Ishikawa (cell line): ENCODE data around the gene PHLDA2.
A peak's percentile ranks its signal among the peaks of the same experiment; 100 is the strongest.

Source experiments
- CEBPB ChIP-seq: IDR thresholded peaks from 2 replicates; pipeline ENCODE4 v1.6.1; 2012
- CREB1 ChIP-seq: IDR thresholded peaks from 2 replicates; pipeline ENCODE4 v1.6.1; 2012; ENCODE audit warnings: low read depth
- EGR1 ChIP-seq: IDR thresholded peaks from 2 replicates; pipeline ENCODE4 v1.6.1; 2012
- EP300 ChIP-seq: IDR thresholded peaks from 2 replicates; pipeline ENCODE4 v1.6.1; 2012; ENCODE audit warnings: borderline replicate concordance
- FOXM1 ChIP-seq: IDR thresholded peaks from 2 replicates; pipeline ENCODE4 v1.6.1; 2012; ENCODE audit warnings: low read depth, borderline replicate concordance
- NFIC ChIP-seq: IDR thresholded peaks from 2 replicates; pipeline ENCODE4 v1.6.1; 2012
- RAD21 ChIP-seq: IDR thresholded peaks from 2 replicates; pipeline ENCODE4 v1.6.1; 2012; ENCODE audit warnings: low read depth
- TAF1 ChIP-seq: IDR thresholded peaks from 2 replicates; pipeline ENCODE4 v1.6.1; 2012; ENCODE audit warnings: low read depth, mild to moderate bottlenecking
- TCF12 ChIP-seq: IDR thresholded peaks from 2 replicates; pipeline ENCODE4 v1.6.1; 2012; ENCODE audit warnings: low read depth
- TEAD4 ChIP-seq: IDR thresholded peaks from 2 replicates; pipeline ENCODE4 v1.6.1; 2012
- YY1 ChIP-seq: IDR thresholded peaks from 2 replicates; pipeline ENCODE4 v1.6.1; 2012; ENCODE audit warnings: low read depth
- ZBTB7A ChIP-seq: IDR thresholded peaks from 2 replicates; pipeline ENCODE4 v1.6.1; 2012; ENCODE audit warnings: low read depth
- TF ChIP-seq, protein P1 (sequence below): IDR thresholded peaks from 2 replicates; pipeline ENCODE4 v1.6.1; 2012
- TF ChIP-seq, protein P2 (sequence below): IDR thresholded peaks from 2 replicates; pipeline ENCODE4 v1.6.1; 2012
- TF ChIP-seq, protein P3 (sequence below): IDR thresholded peaks from 2 replicates; pipeline ENCODE4 v1.6.1; 2012; ENCODE audit warnings: low read depth, mild to moderate bottlenecking

Gene PHLDA2

DNA sequence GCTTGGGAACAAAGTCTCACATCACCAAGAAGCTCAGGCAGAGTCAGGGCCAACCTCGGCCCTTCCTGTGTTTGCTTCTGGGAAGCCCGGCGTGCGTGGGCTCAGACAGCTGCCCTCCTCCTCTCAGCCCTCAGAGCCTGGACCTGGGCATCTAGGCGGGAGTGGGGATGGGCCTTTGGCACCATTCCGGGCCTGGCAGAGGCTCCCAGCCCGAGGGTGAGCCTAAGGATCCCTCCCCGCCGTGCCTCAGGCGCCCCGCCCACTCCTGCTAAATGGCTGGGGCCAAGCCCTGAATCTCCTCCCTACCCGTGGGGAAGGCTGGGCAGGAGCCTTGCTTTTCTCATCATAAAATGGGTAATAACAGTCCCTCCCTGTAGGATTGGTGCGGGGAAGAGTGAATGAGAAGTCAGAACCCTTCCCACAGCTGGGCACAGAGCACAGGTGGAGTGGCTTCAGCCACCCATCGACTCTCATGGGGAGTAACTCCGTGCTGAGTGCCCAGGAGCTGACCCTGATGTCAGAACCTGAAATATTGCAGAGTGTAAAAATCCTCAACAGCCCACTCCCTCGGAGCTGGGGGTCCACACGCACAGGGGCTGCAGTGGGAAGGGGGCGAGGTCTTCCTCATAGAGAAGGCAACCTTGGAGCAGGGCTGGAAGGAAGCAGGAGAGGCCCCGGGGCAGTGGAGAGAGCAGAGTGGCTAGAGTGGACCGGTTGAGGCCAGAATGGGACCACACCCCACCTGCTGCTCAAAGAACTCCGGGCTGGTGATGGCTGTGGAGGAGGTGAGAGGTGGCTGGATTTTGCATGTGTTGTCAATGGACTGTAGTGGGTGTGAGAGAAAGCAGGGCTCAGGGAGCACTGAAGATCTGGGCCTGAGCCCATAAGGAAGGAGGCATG, 24.8 kb downstream of the PHLDA2 start:
- no peak for TF ChIP-seq TCF12
- no peak for TF ChIP-seq FOXM1
- no peak for TF ChIP-seq ZBTB7A
- TF ChIP-seq TEAD4, result no peak
- TF ChIP-seq NFIC, result peak; percentile 31
- TF ChIP-seq, protein P1, sequence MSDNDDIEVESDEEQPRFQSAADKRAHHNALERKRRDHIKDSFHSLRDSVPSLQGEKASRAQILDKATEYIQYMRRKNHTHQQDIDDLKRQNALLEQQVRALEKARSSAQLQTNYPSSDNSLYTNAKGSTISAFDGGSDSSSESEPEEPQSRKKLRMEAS, result no peak
- TF ChIP-seq RAD21, result no peak

GRCh38 chr11:2903672-2904011, 25.6 kb downstream of the PHLDA2 start:
- TF ChIP-seq CEBPB, result no peak
- no peak for TF ChIP-seq TAF1
- TF ChIP-seq, protein P2, sequence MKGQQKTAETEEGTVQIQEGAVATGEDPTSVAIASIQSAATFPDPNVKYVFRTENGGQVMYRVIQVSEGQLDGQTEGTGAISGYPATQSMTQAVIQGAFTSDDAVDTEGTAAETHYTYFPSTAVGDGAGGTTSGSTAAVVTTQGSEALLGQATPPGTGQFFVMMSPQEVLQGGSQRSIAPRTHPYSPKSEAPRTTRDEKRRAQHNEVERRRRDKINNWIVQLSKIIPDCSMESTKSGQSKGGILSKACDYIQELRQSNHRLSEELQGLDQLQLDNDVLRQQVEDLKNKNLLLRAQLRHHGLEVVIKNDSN, result no peak
- TF ChIP-seq, protein P1, result 0 out of 2 replicates have a peak, but pooled peaks have one; percentile 3

- TF ChIP-seq, protein P1, result 0 out of 2 replicates have a peak, but pooled peaks have one; percentile 1
- TF ChIP-seq EP300, result no peak
Observed at GRCh38 chr11:2902784-2903671, 26.2 kb downstream of the PHLDA2 start.

DNA sequence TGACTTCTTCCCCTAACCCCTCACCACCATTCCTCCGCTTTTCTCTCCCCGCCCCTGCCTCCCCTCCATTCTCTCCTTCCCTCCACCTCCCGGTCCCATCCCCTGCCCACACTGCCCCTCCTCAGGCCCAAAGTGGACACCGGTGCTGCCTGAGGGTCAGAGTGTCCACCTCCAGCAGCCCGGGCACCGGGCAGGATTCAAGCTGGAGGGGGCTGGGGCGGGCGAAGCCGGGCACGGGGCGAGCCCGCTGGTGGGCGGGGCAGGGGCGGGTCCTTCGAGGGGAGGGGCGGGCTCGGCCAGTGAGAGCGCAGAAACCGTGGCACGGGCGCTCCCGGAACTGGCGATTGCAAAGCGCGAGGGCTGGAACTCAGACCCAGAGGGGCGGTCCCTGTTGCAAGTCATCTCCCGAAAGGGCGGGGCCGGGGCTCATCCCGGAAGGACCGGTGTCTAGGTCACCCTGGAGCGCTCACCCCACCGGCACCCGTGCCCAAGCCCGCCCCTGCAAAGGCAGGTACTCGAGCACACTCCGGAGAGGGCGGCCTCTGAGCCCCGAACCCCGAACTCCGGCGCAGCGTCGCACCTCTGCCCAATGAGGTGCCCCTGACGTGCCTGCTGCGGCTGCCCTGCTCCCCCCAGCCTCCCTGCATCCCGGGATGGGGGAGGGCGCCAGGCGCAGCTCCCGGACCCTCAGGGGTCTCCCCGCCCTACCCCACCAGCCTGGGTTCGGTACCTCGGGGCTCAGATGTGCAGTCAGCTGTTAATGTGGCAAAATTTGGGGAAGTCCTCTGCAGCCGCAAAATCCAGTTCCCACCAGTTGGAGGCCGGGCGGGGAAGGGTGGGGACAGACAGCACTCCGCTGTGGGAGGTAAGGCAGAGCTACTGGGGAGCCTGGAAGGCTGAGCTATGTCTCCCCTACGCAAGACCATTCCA, 27.1 kb downstream of the PHLDA2 start:
- TF ChIP-seq ZBTB7A (0 out of 2 replicates have a peak, but pooled peaks have one; percentile 26), CEBPB (no peak; the same call in 1 of the 2 replicates), EP300 (no peak), TEAD4 (no peak), RAD21 (no peak), TAF1 (no peak), EGR1 (no peak), CREB1 (0 out of 2 replicates have a peak, but pooled peaks have one; percentile 13), TCF12 (0 out of 2 replicates have a peak, but pooled peaks have one; percentile 17), YY1 (no peak), FOXM1 (no peak), NFIC (no peak)
- TF ChIP-seq, protein P3, sequence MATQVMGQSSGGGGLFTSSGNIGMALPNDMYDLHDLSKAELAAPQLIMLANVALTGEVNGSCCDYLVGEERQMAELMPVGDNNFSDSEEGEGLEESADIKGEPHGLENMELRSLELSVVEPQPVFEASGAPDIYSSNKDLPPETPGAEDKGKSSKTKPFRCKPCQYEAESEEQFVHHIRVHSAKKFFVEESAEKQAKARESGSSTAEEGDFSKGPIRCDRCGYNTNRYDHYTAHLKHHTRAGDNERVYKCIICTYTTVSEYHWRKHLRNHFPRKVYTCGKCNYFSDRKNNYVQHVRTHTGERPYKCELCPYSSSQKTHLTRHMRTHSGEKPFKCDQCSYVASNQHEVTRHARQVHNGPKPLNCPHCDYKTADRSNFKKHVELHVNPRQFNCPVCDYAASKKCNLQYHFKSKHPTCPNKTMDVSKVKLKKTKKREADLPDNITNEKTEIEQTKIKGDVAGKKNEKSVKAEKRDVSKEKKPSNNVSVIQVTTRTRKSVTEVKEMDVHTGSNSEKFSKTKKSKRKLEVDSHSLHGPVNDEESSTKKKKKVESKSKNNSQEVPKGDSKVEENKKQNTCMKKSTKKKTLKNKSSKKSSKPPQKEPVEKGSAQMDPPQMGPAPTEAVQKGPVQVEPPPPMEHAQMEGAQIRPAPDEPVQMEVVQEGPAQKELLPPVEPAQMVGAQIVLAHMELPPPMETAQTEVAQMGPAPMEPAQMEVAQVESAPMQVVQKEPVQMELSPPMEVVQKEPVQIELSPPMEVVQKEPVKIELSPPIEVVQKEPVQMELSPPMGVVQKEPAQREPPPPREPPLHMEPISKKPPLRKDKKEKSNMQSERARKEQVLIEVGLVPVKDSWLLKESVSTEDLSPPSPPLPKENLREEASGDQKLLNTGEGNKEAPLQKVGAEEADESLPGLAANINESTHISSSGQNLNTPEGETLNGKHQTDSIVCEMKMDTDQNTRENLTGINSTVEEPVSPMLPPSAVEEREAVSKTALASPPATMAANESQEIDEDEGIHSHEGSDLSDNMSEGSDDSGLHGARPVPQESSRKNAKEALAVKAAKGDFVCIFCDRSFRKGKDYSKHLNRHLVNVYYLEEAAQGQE, result no peak
- TF ChIP-seq, protein P1, result 0 out of 2 replicates have a peak, but pooled peaks have one; percentile 29
- TF ChIP-seq, protein P2, result no peak

GRCh38 chr11:2901196-2901796, 27.9 kb downstream of the PHLDA2 start:
- TF ChIP-seq TCF12 (no peak), EGR1 (no peak), CREB1 (no peak), NFIC (no peak), FOXM1 (no peak), TEAD4 (no peak), RAD21 (no peak), YY1 (no peak), ZBTB7A (no peak), EP300 (no peak), CEBPB (no peak), TAF1 (no peak)
- TF ChIP-seq, protein P3, result no peak
- TF ChIP-seq, protein P1, result no peak
- TF ChIP-seq, protein P2, result no peak
